Kidney glomerular epithelial cell (primary cell): ENCODE data around the gene NOTCH3.

Experiments
- DNase-seq: peaks from one replicate; lab custom pipeline; 2025; lab: John Stamatoyannopoulos, UW

NOTCH3 gene

GRCh38 chr19:15236886-15237285 is 36.1 kb upstream of the NOTCH3 start:
- DNase-seq, result no peak

- no peak for DNase-seq
Observed at GRCh38 chr19:15235781-15236180, 35.0 kb upstream of the NOTCH3 start.

GRCh38 chr19:15234431-15235130 is 33.8 kb upstream of the NOTCH3 start:
- no peak for DNase-seq

GRCh38 chr19:15231271-15231670 is 30.5 kb upstream of the NOTCH3 start:
- no peak for DNase-seq

GRCh38 chr19:15227261-15227660 is 26.5 kb upstream of the NOTCH3 start:
- DNase-seq, result no peak

- no peak for DNase-seq
Observed at GRCh38 chr19:15225760-15226159, 25.0 kb upstream of the NOTCH3 start.

GRCh38 chr19:15223649-15224361 is 23.0 kb upstream of the NOTCH3 start:
- DNase-seq, result no peak

- peak; percentile 92 for DNase-seq
Observed at GRCh38 chr19:15222738-15223648, 22.2 kb upstream of the NOTCH3 start.

- no peak for DNase-seq
Observed at GRCh38 chr19:15220833-15221232, 20.0 kb upstream of the NOTCH3 start.

- no peak for DNase-seq
Observed at GRCh38 chr19:15218501-15218900, 17.7 kb upstream of the NOTCH3 start.

GRCh38 chr19:15216363-15216762 is 15.6 kb upstream of the NOTCH3 start:
- no peak for DNase-seq

- DNase-seq, result no peak
Observed at GRCh38 chr19:15213715-15214381, 13.1 kb upstream of the NOTCH3 start.

- DNase-seq, result no peak
Observed at GRCh38 chr19:15212711-15213110, 11.9 kb upstream of the NOTCH3 start.

- no peak for DNase-seq
Observed at GRCh38 chr19:15210323-15210781, 9.6 kb upstream of the NOTCH3 start.

GRCh38 chr19:15201374-15202023 is 704 bp upstream of the NOTCH3 start:
- no peak for DNase-seq

- DNase-seq, result no peak
Observed at GRCh38 chr19:15199661-15200552, 888 bp downstream of the NOTCH3 start.

GRCh38 chr19:15198951-15199660 is 1.7 kb downstream of the NOTCH3 start:
- DNase-seq, result no peak

- no peak for DNase-seq
Observed at GRCh38 chr19:15197942-15198341, 2.9 kb downstream of the NOTCH3 start.

GRCh38 chr19:15197275-15197941 is 3.4 kb downstream of the NOTCH3 start:
- DNase-seq, result no peak
